ENCODE results near the gene SLC17A9. TPM values are rescaled to one million over a fixed set of nuclear protein-coding genes. Genes with fewer than 3 reads are reported as not detected.

The SLC17A9 gene
- total RNA-seq, 1 experiment from 2014 or later = not detected

DNA sequence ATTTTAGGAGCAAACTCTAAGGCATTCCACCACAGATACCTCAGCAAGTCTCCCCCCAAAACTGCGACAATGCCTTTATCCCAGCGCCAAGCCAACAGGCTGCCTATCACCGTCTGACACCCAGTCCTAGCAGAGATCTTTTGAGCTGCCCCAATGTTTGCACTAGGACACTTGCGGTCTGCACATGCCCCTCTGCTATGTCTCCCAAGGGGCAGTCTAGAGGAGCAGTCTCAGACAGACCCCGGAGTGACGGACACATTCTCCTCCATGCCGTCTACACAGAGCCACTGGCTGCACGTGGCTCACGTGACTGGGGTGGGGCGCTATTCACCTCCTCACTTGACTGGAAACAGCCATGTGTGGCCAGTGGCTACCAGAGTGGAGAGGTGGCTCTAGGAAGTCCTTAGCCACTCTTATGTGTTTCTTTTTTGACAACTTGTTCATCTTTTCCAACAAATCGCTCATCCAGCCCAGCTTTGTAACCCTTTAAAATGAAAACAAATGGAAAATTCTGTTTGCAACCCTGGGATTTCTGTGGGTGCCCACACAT, 42.2 kb upstream of the SLC17A9 start:
- H3K4me1 ChIP-seq (ENCODE audit: insufficient read depth, low read length) = no peaks in the 10 kb centered on the region
- no peak overlapping the region for H3K27ac ChIP-seq (ENCODE audit: low read length)
- H3K9ac ChIP-seq (ENCODE audit: low read length) = no peak overlapping the region
- no TSS peak for BruUV-seq (replicated peaks)
- TF ChIP-seq CTCF (conservative IDR thresholded peaks at IDR 0.05; ENCODE audit: low read depth, low read length) = no peak
- TF ChIP-seq EZH2 (IDR thresholded peaks at IDR 0.05; ENCODE audit: low read length, unreplicated experiment) = no peak
- H3F3A ChIP-seq (ENCODE audit: low read length, unreplicated experiment) = no peaks in the 10 kb centered on the region
- peaks cover 52% of the 10 kb centered on the region for H4K20me1 ChIP-seq (ENCODE audit: low read length)
- H3K9me2 ChIP-seq (replicated peaks; ENCODE audit: low read length) = no peaks in the 10 kb centered on the region
- H3K27me3 ChIP-seq (ENCODE audit: low read length) = no peaks in the 10 kb centered on the region
- no peaks in the 10 kb centered on the region for H3K9me3 ChIP-seq (ENCODE audit: low read length)
- ATAC-seq = no peak
- POLR2A ChIA-PET (ENCODE audit: unreplicated experiment) = no interaction called here
- H3K4me3 ChIP-seq (ENCODE audit: low read length) = no peak overlapping the region
- no peak overlapping the region for H2AFZ ChIP-seq (ENCODE audit: low read length)
- CTCF ChIA-PET = no interaction called here
- peaks cover 71% of the 10 kb centered on the region for H3K36me3 ChIP-seq (ENCODE audit: low read depth, low read length)
- intact Hi-C loops (cut with micrococcal nuclease) = no loop called here
- H3K79me2 ChIP-seq (ENCODE audit: low read length) = peaks cover 67% of the 10 kb centered on the region
- no peak overlapping the region for H3K4me2 ChIP-seq (ENCODE audit: low read length)
- DNase-seq = no peak

DNA sequence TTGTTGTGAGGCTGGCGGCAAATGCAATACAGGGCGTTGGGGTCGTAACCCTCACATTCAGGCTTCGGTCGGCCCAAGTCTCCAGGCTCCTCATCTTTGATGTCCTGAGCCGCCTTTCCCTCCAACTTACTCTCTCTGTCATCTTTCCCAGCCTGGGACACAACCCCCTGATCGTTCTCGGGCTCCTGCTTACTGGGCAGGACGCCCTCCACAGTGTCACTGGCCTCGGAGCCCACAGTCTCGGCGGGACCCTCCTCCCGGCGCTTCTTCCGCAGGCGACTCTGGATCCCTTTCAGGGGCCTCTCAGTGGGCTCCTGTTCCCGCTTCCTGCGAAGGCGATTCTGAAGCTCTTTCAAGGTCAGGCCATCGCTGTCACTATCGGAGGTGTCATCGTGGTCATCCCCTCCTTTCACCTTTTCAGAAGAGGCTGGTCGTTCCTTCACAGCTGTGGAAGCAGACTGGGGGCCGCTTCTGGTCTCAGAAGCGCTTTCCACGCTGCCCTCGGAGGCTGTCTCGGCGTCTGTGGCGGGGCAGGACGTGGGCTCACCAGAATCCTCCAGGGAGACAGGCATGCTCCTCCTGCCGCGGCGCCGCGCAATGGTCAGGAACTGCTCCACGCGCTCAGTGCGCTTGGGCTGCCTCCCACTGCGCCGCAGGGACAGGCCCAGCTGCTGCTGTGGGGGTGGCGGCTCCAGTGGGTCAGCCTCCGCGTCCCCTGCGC, 41.6 kb upstream of the SLC17A9 start:
- ChIA-PET CTCF (no interaction called here), POLR2A (ENCODE audit: unreplicated experiment) (no interaction called here)
- Histone ChIP-seq H3K36me3 (ENCODE audit: low read depth, low read length) (peaks cover 64% of the 10 kb centered on the region), H3K4me1 (ENCODE audit: insufficient read depth, low read length) (no peaks in the 10 kb centered on the region), H3F3A (ENCODE audit: low read length, unreplicated experiment) (no peaks in the 10 kb centered on the region), H3K9me2 (replicated peaks; ENCODE audit: low read length) (no peaks in the 10 kb centered on the region), H3K9me3 (ENCODE audit: low read length) (no peaks in the 10 kb centered on the region), H3K27ac (ENCODE audit: low read length) (no peak overlapping the region), H3K4me3 (ENCODE audit: low read length) (no peak overlapping the region), H4K20me1 (ENCODE audit: low read length) (peaks cover 56% of the 10 kb centered on the region), H3K79me2 (ENCODE audit: low read length) (peaks cover 73% of the 10 kb centered on the region), H3K4me2 (ENCODE audit: low read length) (no peak overlapping the region), H3K27me3 (ENCODE audit: low read length) (no peaks in the 10 kb centered on the region), H3K9ac (ENCODE audit: low read length) (no peak overlapping the region), H2AFZ (ENCODE audit: low read length) (no peak overlapping the region)
- no peak for ATAC-seq
- no TSS peak for BruUV-seq (replicated peaks)
- TF ChIP-seq EZH2phosphoT487 (IDR thresholded peaks at IDR 0.05; ENCODE audit: borderline replicate concordance, low read length) = no peak
- no peak for TF ChIP-seq EZH2 (IDR thresholded peaks at IDR 0.05; ENCODE audit: low read length, unreplicated experiment)
- TF ChIP-seq CTCF (conservative IDR thresholded peaks at IDR 0.05; ENCODE audit: low read depth, low read length) = no peak
- DNase-seq = no peak
- intact Hi-C loops (cut with micrococcal nuclease) = no loop called here

DNA sequence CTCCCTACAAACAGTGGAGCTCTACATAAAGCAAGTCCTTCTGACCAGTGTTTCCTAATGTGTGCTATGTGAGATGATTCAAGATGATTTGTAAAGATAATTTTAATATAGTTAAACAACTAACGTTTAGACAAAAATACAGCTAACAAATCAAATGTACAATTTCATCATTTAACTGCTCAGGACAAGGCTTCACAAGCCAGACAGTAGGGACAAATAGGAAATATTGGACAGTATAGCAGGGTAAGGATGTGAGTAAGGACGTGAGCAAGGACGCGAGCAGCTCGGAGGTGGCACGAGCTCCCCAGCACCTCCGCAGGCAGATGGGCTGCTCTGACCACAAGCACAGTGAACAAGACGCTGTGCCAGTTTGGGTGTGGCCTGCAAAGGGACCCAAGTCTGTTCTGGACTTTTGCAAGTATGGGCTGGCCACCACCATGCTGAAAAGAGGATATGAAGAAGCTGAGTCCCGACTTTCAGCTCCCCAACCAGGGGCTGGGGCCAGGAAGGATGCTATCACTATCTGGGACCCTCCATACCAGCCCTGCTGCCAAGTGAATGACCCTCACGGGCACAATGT, 40.7 kb upstream of the SLC17A9 start:
- no TSS peak for BruUV-seq (replicated peaks)
- ChIA-PET POLR2A (ENCODE audit: unreplicated experiment) (no interaction called here), CTCF (no interaction called here)
- H3K4me1 ChIP-seq (ENCODE audit: insufficient read depth, low read length) = no peaks in the 10 kb centered on the region
- peaks cover 57% of the 10 kb centered on the region for H4K20me1 ChIP-seq (ENCODE audit: low read length)
- TF ChIP-seq EZH2phosphoT487 (IDR thresholded peaks at IDR 0.05; ENCODE audit: borderline replicate concordance, low read length) (no peak), EZH2 (IDR thresholded peaks at IDR 0.05; ENCODE audit: low read length, unreplicated experiment) (no peak), CTCF (conservative IDR thresholded peaks at IDR 0.05; ENCODE audit: low read depth, low read length) (no peak)
- H3F3A ChIP-seq (ENCODE audit: low read length, unreplicated experiment) = no peaks in the 10 kb centered on the region
- H3K9me3 ChIP-seq (ENCODE audit: low read length) = no peaks in the 10 kb centered on the region
- H3K9me2 ChIP-seq (replicated peaks; ENCODE audit: low read length) = no peaks in the 10 kb centered on the region
- H3K4me2 ChIP-seq (ENCODE audit: low read length) = no peak overlapping the region
- no peak overlapping the region for H3K9ac ChIP-seq (ENCODE audit: low read length)
- no peak overlapping the region for H3K27ac ChIP-seq (ENCODE audit: low read length)
- peaks cover 56% of the 10 kb centered on the region for H3K36me3 ChIP-seq (ENCODE audit: low read depth, low read length)
- intact Hi-C loops (cut with micrococcal nuclease) = no loop called here
- ATAC-seq = no peak
- no peaks in the 10 kb centered on the region for H3K27me3 ChIP-seq (ENCODE audit: low read length)
- H2AFZ ChIP-seq (ENCODE audit: low read length) = no peak overlapping the region
- peaks cover 82% of the 10 kb centered on the region for H3K79me2 ChIP-seq (ENCODE audit: low read length)
- no peak for DNase-seq
- H3K4me3 ChIP-seq (ENCODE audit: low read length) = no peak overlapping the region
